Gastrocnemius medialis (tissue), 4 donors: ENCODE data around the gene THAP7.

Experiments used
- CTCF ChIP-seq, 5 experiments: fragments of 450-650 bp in 3 of 5; fragments of 200-600 bp in 2 of 5; sonication (generic) in 2 of 5; IDR thresholded peaks in 4 of 5; conservative IDR thresholded peaks in 1 of 5; 1 replicate in 4 of 5; 2 replicates in 1 of 5; pipeline ENCODE4 v1.5.1; 2016 to 2019; ENCODE audit warnings: antibody characterized with exemption in 5 of 5, mild to moderate bottlenecking in 3 of 5, moderate library complexity in 3 of 5
- POLR2A ChIP-seq, 2 donors: fragments of 450-650 bp; IDR thresholded peaks; one replicate each; pipeline ENCODE4 v1.6.1; 2017; ENCODE audit warnings: antibody characterized with exemption in 2 of 2, mild to moderate bottlenecking in 2 of 2, moderate library complexity in 2 of 2

GRCh38 chr22:21000987-21001600 is 824 bp downstream of the THAP7 start:
- TF ChIP-seq CTCF (IDR thresholded peaks at IDR 0.05 in 4 of 5, conservative IDR thresholded peaks at IDR 0.05 in 1 of 5) = no peak
- TF ChIP-seq POLR2A (IDR thresholded peaks at IDR 0.05) = no peak
